GM19025 (cell line): ENCODE measurements around the gene USH1G.
"Not testable (repeated sequence)": the region's sequence is repeated elsewhere in the genome, so short reads cannot be mapped to it uniquely, and the experiment has no call there.

Source experiments
- ATAC-seq: cut with Tn5 transposase; IDR thresholded peaks from one replicate; pipeline ENCODE4 v1.9.1; 2021; ENCODE audit warnings: mild to moderate bottlenecking, low read depth, moderate library complexity; ENCODE audit not compliant: unreplicated experiment

The USH1G gene

GRCh38 chr17:74922694-74923537 lies at the start of gene USH1G:
Gene USH1G (minus strand): TSS chr17:74923255. CDS start chr17:74923073, 182 bp downstream.
- ATAC-seq: no peak

DNA sequence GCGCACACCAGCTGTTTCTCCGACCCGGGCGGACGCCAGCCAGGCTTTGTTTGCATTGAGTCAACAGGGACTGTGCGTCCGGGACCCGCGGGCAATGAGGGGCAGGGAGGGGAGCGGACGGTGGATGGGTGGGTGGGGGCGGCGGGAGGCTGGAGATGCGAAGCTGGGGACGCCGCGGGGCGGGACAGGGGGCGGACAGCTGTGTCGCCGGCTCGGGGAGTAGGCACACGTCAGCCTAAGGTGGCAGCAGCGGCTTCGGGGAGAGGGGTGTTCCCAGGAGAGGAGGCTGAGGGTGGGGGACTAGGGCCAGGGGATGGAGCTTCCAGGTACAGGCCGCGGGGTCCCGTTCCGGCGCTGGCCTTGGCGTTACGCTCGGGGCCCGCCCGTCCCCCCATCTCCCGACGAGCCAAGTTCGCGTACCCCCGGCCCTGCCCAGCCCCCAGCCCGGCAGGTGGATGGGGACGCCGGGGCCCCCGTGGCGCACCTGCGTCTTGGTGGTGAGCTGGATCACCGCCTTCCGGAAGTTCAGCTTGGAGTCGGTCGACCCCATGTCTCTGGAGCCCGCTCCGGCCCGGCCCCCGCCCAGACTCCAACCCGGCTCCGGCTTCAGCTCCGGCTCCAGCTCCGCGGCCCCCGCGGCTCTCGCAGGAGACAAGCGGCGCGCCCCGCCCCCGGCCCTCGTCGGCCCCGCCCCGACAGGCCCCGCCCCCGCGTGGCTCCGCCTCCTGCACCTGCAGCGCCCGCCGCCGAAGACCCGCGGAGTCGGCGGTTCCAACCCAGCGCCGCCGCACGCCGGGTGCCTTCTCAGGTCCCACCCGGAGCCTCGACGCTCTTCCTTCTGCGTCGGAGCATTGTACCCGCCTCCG lies 49.3 kb upstream of the USH1G start, which contains the start of gene HID1:
TSS of gene HID1 (minus strand) at position 653 of the 866 bp plus-strand sequence. CDS start at position 550, 103 bp downstream.
- no peak for ATAC-seq

- no peak for ATAC-seq
Measured at GRCh38 chr17:74971842-74972106, 48.7 kb upstream of the USH1G start.

DNA sequence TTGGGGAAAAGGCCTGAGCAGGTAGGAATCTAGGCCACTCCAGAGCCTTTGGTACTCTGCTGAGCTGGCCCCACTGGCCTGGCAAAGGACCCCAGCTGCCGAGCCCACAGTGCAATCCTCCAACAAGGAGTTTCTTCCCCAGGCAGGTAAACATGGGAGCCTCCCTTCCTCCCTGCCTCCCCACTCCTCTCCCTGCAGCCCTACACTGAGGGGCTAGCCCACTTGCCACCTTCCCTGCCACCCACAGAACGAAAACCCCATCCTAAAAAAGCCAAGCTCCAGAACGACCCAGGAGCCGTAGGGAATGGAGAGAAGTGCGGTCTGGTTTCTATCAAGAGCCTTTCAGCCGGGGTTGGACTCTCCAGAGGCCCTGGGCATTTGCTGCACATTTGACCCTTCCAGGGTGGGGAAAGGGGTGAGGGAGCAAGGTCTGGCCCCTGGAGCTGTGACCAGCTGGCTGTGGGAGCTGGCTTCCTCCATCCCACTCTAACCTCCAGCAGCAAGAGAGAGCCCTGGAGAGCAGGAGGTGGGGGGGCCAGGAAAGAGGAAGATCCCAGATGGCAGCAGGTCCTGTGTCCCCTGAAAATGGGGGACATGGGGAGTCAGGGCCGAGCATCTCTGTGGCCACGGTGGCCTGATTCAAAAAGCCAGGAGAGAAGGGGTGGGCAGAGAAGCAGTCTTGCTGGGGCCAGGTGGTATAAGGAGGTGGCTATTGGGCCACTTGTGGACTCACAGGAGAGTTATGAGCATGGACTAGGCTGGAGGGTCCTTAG lies 48.2 kb upstream of the USH1G start:
- no peak for ATAC-seq

- ATAC-seq: no peak
Measured at GRCh38 chr17:74970395-74970794, 47.3 kb upstream of the USH1G start.

- ATAC-seq: not testable (repeated sequence)
Measured at GRCh38 chr17:74969501-74969900, 46.4 kb upstream of the USH1G start.

GRCh38 chr17:74968361-74968780 lies 45.3 kb upstream of the USH1G start:
- ATAC-seq: no peak

GRCh38 chr17:74964988-74965622 lies 42.0 kb upstream of the USH1G start:
- no peak for ATAC-seq

DNA sequence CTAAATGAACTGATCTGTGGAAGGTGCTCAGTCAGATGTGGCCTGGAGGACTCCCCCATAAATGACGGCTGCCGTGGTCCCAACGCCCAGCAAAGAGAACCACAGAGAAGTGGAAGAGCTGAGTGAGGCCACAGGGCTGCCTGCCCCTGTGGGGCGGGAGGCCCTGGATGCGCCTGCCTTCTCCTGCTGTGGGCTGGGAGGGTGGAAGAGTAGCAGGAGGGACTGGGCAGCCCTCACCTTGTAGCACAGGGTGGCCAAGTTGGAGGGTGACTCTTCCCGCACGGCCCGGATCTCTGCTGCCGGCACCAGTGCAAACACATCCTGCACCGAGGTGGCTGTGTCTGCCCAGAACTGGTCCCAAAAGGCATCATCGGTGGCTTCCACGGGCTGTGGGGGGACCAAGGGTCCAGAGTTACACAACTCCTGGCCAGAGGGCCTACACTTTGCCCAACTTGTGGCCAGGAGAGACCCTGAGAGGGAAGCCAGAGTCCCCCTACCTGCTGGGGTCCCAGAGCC lies 41.2 kb upstream of the USH1G start:
- ATAC-seq: no peak

DNA sequence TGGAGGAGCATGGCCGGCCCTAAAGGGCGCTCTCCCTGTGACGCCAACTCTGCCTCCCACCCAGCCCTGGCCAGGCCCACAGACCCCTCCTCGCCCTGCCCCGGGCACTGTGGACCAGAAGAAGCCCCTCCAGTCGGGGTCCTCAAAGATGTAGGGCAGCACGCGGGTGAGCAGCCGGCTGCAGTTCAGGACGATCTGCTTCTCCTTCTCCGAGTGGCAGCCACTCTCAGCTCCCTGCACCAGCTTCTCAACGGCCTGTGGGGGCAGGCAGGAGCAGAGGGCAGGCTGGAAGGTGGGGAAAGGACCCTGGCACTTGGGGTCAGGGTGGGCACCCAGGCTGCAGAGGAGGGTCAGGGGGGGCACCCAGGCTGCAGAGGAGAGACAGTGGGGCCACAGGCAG lies 40.6 kb upstream of the USH1G start:
- ATAC-seq: no peak

DNA sequence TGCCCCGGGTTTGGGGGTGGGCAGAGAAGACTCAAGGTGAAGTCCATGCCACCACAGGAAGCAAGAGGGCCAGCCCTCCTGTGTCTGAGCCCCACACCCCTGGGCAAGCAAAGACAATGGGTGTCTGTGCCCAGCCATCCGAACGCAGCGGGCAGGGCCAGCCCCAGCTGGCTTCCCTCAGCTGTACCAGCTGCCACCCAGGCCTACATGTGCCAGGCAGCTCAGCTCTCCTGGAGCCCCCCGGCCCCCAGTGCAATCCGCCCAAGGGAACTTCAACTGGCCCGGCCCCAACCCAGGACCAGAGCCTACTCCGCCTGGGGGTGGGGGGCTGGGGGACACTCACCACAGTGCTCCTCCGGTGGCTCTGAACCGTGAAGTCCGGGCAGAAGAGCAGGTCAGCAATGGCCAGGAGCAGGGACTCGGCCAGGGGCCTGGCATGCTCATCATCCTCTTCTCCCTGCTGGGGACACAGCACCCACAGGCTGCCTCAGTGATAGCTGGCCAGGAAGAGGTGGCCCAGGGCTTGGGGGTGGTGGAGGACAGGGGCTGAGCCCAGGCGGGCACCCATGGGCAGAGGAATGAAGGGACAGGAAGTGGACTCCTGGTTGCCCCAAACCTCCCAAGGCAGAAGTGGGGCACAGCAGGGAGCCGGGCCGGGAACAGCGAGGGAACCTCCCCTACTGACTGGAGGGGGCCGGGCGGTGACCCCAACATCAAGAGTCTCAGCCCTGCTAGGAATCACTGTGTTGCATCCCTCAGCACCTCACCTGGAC lies 39.8 kb upstream of the USH1G start:
- no peak for ATAC-seq

- no peak for ATAC-seq
Measured at GRCh38 chr17:74961657-74962350, 38.7 kb upstream of the USH1G start.

- ATAC-seq: no peak
Measured at GRCh38 chr17:74960570-74961342, 37.7 kb upstream of the USH1G start.

DNA sequence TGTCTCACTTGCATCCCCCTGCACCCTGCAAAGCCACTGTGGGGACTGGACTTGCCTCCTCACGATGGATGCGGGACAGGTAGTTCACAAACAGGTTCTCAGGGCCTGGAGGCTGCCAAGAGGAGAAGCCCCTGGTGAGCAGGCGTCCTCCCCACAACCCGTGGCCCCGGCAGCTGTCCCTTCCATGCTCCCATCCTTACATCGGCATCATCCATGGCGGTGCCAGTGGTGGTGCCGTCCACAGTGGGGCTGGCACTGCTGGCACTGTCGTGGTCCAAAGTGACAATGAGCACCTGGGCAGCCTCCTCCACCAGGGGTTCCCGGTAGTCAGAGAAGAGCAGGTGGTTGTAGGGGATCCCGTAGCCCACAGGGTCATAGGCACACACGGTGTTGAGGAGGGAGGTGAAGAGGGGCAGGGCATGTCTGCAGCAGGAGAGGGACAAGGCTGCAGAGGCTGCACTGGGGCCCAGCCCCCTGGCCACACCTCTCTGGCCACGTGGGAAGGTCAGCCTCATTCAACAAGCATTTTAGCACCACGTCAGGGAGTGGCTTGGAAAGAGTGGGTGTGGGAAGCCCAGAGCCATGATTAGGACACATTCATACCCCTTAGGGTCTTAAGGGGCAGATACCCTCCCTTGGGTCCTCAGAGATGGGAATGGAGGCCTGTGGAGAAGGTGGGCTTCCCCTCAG lies 36.9 kb upstream of the USH1G start:
- ATAC-seq: no peak

- ATAC-seq: no peak
Measured at GRCh38 chr17:74957935-74958740, 35.1 kb upstream of the USH1G start.

DNA sequence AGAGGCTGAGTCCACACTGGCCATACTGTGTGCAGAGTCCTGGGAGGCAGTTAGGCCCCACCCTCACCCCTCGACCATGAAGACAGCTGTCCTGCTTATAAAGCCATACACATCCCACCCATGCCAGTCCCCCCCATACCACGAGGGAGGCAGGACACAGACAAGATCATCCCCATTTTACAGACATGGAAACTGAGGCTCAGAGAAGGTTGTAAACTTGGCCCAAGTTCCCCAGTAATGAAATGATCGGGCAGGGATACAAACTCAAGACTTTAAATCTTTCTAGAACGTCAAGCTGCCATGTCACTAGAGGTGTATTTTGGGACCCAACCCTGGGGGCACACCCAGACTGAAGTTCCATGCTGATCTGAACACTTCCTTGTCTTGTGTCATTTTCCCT lies 33.0 kb upstream of the USH1G start:
- no peak for ATAC-seq
